GM12873 (cell line): ENCODE results near the gene TASOR.

Experiments
- TF ChIP-seq, protein P1 (sequence below): IDR thresholded peaks from 2 replicates; pipeline ENCODE4 v1.5.1; 2012; ENCODE audit warnings: low read depth, mild to moderate bottlenecking, moderate library complexity, low read length, control low read depth; ENCODE audit not compliant: insufficient read depth; ENCODE audit errors: missing control alignments

TASOR gene, protein sequence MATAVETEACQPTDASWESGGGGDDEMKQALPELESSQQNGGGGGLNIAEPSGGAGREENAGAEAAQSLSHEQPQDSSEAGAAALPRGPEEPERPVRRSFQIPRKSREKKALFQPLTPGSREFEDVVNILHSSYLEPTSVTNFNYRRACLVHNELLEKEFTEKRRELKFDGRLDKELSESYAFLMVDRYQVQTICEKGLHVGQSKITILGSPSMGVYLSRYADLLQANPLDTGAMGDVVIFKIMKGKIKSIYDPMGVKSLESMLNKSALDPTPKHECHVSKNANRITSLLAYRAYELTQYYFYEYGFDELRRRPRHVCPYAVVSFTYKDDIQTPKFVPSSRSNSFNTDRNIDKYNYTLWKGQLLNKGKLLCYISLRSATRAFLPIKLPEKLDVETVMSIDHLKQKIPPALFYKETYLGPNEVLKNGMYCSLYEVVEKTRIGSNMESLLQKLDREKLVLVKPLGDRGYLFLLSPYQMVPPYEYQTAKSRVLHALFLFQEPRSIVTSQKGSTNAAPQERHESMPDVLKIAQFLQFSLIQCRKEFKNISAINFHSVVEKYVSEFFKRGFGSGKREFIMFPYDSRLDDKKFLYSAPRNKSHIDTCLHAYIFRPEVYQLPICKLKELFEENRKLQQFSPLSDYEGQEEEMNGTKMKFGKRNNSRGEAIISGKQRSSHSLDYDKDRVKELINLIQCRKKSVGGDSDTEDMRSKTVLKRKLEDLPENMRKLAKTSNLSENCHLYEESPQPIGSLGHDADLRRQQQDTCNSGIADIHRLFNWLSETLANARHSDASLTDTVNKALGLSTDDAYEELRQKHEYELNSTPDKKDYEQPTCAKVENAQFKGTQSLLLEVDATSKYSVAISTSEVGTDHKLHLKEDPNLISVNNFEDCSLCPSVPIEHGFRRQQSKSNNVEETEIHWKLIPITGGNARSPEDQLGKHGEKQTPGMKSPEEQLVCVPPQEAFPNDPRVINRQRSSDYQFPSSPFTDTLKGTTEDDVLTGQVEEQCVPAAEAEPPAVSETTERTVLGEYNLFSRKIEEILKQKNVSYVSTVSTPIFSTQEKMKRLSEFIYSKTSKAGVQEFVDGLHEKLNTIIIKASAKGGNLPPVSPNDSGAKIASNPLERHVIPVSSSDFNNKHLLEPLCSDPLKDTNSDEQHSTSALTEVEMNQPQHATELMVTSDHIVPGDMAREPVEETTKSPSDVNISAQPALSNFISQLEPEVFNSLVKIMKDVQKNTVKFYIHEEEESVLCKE (N-terminal part only)

GRCh38 chr3:56683122-56683817 lies at the start of gene TASOR:
Gene TASOR, minus strand, starts transcription at chr3:56683265. Its CDS starts 259 bp downstream, at chr3:56683006.
- TF ChIP-seq, protein P1, sequence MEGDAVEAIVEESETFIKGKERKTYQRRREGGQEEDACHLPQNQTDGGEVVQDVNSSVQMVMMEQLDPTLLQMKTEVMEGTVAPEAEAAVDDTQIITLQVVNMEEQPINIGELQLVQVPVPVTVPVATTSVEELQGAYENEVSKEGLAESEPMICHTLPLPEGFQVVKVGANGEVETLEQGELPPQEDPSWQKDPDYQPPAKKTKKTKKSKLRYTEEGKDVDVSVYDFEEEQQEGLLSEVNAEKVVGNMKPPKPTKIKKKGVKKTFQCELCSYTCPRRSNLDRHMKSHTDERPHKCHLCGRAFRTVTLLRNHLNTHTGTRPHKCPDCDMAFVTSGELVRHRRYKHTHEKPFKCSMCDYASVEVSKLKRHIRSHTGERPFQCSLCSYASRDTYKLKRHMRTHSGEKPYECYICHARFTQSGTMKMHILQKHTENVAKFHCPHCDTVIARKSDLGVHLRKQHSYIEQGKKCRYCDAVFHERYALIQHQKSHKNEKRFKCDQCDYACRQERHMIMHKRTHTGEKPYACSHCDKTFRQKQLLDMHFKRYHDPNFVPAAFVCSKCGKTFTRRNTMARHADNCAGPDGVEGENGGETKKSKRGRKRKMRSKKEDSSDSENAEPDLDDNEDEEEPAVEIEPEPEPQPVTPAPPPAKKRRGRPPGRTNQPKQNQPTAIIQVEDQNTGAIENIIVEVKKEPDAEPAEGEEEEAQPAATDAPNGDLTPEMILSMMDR, result no peak

DNA sequence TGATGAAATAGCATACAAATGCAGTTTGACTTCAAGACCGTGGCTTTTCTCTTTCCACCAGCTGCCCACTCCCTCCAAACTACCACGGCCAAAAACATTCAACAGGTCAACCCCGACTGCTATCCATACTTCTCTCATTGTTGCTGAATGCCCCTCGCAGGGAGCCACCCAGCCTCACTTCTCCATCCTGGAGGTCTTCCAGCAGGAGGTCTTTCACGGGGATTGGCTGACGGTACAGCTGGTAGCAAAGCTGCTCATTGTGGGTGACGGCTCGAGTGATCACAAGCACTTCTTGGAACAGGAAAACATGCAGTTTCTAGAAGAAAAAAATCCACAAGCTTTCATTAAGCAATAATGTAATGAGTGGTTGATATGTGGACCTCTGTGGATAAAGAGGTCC lies 49.0 kb upstream of the TASOR start:
- TF ChIP-seq, protein P1, result no peak

DNA sequence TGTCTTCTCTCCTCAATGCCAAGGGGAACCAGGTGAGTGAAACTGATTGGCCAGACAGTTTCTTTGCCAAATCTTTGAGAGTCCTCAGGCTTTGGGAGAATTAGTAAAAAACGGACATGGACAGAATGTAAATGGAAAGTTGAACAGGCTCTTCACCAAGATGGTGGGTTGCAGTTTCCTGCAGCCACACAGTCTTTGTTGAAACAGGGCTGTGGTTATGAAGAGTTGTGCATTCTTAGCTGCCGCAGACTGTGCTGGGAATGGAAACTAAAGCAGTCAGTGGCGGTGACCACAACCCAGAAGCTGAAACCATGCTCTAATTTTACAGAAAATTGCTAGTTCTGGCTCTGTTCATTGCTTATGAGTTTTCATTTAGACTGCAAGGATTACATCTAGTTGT lies 42.1 kb upstream of the TASOR start:
- TF ChIP-seq, protein P1, result no peak

DNA sequence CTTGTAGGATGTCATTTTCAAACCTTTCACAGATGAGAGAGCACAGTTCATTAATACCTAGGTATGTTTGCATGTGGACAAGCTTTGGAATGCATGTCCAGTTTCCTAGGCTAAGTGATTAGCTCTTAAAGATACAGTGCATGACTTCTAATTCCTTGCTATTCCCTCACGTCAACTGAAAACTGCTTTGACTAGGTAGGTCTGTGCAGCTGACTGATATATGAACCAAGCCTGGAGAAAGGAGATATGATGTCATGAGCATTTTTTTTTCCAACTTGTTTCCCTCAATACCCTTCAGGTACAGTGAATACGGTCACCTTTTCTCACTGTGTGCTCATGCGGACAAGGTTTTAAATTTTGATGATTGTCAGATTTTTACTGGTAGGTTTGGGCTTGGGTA lies 41.6 kb upstream of the TASOR start:
- TF ChIP-seq, protein P1, result no peak

DNA sequence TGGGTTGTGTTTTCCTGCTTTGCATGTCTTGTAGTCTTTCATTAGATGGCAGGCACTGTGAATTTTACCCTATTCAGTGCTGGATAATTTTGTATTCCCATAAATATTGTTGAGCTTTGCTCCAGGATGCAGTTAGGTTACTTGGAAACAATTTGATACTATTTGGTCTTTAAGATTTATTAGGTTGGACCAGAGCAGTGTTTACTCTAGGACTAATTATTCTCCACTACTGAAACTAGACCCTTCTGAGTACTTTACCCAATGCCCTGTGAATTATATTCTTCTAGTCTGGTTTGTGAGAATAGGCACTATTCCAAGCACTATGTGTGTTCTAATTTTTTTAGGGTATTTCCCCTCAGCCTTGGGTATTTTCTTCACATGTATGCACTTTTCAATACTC lies 37.8 kb upstream of the TASOR start:
- TF ChIP-seq, protein P1, result no peak

GRCh38 chr3:56711344-56711743 lies 28.3 kb upstream of the TASOR start:
- TF ChIP-seq, protein P1, result no peak

DNA sequence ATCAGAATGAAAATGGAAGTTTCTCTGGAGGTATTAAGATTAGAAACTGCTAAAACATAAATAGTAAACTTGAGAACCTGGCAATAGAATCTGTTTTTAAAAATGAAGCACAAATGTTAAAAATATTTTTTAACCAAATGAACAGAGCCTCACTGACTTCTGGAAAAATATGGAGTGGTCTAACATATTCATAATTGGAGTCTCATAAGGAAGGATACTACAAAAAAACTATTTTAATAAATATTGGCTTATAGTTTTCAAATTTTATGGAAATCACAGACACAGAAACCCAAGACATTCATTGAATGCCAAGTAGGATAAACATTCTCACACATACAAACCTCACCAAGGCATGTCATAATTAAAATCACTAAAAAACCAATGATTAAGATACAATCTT lies 23.6 kb upstream of the TASOR start:
- TF ChIP-seq, protein P1, result no peak
